ENCODE results near the gene CNTN1.

GRCh38 chr12:40752011-40752410 lies 59.8 kb downstream of the CNTN1 start:
- TF ChIP-seq POLR2A (IDR thresholded peaks at IDR 0.05) (no peak), CTCF (IDR thresholded peaks at IDR 0.05) (no peak)

Data from testis (tissue), 2 donors.